ENCODE results near the gene EIF1. TPM values are rescaled to one million over a fixed set of nuclear protein-coding genes. Genes with fewer than 3 reads are reported as not detected.

Gene EIF1
- total and polyA plus RNA-seq, 2 of the 8 experiments (the other 6 are each of a cell fraction or from before 2014, with no cell fraction given), result 175 to 539 TPM

- no peak for TF ChIP-seq TCF12 (IDR thresholded peaks at IDR 0.05; ENCODE audit: low read depth, low read length)
- no peak for TF ChIP-seq KDM4A (IDR thresholded peaks at IDR 0.05; ENCODE audit: low read depth, low read length, severe bottlenecking)
- TF ChIP-seq CHD2 (IDR thresholded peaks at IDR 0.05; ENCODE audit: low read length), result no peak
- no peak for TF ChIP-seq SP1 (IDR thresholded peaks at IDR 0.05; ENCODE audit: low read depth, low read length)
- no peak; the same call in 1 of the 2 replicates for TF ChIP-seq JUN (IDR thresholded peaks at IDR 0.05; ENCODE audit: low read depth, low read length)
- TF ChIP-seq BACH1 (IDR thresholded peaks at IDR 0.05; ENCODE audit: low read length), result no peak
- TF ChIP-seq NRF1 (IDR thresholded peaks at IDR 0.05; ENCODE audit: low read depth, low read length), result no peak
- TF ChIP-seq CTBP2 (IDR thresholded peaks at IDR 0.05; ENCODE audit: borderline replicate concordance, insufficient read depth, insufficient read length, low read length), result no peak
- TF ChIP-seq HDAC6 (IDR thresholded peaks at IDR 0.05; ENCODE audit: low read depth, low read length), result no peak
- TF ChIP-seq KDM1A (IDR thresholded peaks at IDR 0.05; ENCODE audit: borderline replicate concordance, low read length), result no peak
- no peak for TF ChIP-seq RNF2 (IDR thresholded peaks at IDR 0.05; ENCODE audit: borderline replicate concordance, low read depth, low read length, missing control alignments, poor library complexity, severe bottlenecking)
- TF ChIP-seq SIX5 (IDR thresholded peaks at IDR 0.05; ENCODE audit: low read depth, low read length), result no peak
- no peak for TF ChIP-seq POLR2AphosphoS5 (IDR thresholded peaks at IDR 0.05; ENCODE audit: low read depth, low read length)
- TF ChIP-seq CREB1 (IDR thresholded peaks at IDR 0.05), result no peak
- 0 out of 3 replicates have a peak, but pooled peaks of 1 of the 2 experiments have one; percentile 34 for TF ChIP-seq EP300 (IDR thresholded peaks at IDR 0.05; ENCODE audit: borderline replicate concordance in 1 of 2, low read depth in 2 of 2, low read length in 2 of 2)
- no peak for TF ChIP-seq POU5F1 (IDR thresholded peaks at IDR 0.05; ENCODE audit: low read depth, low read length)
- TF ChIP-seq FOSL1 (IDR thresholded peaks at IDR 0.05; ENCODE audit: insufficient read depth, low read depth, low read length), result no peak
- peak in 1 of 2 experiments; percentile 87; a peak in 2 of 4 replicates for TF ChIP-seq SIN3A (conservative IDR thresholded peaks at IDR 0.05 in 1 of 2, IDR thresholded peaks at IDR 0.05 in 1 of 2; ENCODE audit: low read depth in 1 of 2, low read length in 2 of 2)
- no peak for TF ChIP-seq EZH2 (IDR thresholded peaks at IDR 0.05; ENCODE audit: low read depth, low read length, severe bottlenecking)
- no peak for TF ChIP-seq SUZ12 (IDR thresholded peaks at IDR 0.05; ENCODE audit: low read length)
- TF ChIP-seq ATF3 (IDR thresholded peaks at IDR 0.05; ENCODE audit: insufficient read depth, low read depth, low read length), result peak; percentile 60
- peak; percentile 99 to 100 for TF ChIP-seq RAD21 (IDR thresholded peaks at IDR 0.05 in 1 of 2, conservative IDR thresholded peaks at IDR 0.05 in 1 of 2; ENCODE audit: low read depth in 2 of 2, low read length in 2 of 2)
- no peak for TF ChIP-seq PHF8 (conservative IDR thresholded peaks at IDR 0.05; ENCODE audit: low read depth, low read length)
Observed at GRCh38 chr17:41738077-41738800, 49.6 kb downstream of the EIF1 start (continued).
